Stimulated activated CD8-positive, alpha-beta memory T cell treated with anti-CD3 and anti-CD28 coated beads, Interleukin-4, amount 100 ng/mL, for 1 hour (primary cell): Measurements from ENCODE around the gene MYLK3.

Experiments
- DNase-seq, 2 donors: peaks; one replicate each; pipeline ENCODE4 v3.0.0-alpha.2; 2020; ENCODE audit warnings: low read depth in 2 of 2, low spot score in 1 of 2

Gene MYLK3

DNA sequence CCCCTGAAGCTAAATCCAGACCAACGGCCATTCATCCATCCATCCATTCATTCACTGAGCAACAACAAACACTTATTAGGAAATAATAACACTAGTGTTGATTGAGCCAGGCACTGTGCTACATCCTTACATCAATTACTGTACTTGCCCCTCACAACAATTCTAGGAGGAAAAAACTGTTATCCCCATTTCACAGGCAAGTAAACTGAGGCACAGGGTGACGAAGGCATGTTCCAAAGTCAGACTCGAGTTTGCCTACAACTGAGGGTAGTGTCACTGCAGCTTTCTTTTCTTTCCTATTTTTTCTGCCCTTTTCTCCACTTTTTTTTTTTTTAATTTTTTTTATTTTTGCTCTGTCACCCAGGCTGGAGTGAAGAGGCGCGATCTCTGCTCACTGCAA, 11.2 kb upstream of the MYLK3 start:
- no peak for DNase-seq

DNA sequence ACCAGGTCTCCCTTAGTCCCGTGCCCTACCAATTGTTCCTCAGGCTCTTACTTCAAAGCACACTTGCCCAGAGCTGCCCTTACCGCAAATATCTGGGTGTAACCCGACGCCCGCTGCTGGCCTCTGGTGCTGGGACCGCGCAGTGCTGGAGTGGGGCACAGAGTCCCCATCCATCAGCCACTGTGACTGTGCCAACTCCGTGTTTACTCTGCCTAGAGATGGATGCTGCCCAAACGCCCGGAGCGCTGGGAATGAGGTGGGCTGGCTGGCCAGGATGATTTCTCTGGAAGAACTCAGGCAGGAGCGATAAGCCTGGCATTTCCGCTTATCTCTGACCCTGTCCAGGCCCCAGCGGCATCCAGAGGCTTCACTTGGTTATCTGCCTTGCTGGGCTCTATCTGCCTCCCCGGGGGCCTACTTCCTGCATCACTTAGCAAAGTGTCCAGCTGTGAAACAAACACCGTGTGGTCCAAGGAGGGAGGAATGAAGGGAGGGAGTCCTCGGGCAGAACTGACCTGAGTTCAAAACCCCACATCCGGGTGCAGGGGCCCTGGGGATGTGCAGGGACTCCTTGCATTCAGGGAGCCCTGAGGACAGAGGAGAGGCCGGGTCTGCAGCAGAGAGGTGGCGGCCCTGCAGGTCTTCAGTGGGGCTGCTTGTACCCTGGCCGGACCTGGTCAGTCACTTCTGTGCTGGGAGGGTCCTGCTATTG, 9.4 kb upstream of the MYLK3 start:
- no peak for DNase-seq

DNA sequence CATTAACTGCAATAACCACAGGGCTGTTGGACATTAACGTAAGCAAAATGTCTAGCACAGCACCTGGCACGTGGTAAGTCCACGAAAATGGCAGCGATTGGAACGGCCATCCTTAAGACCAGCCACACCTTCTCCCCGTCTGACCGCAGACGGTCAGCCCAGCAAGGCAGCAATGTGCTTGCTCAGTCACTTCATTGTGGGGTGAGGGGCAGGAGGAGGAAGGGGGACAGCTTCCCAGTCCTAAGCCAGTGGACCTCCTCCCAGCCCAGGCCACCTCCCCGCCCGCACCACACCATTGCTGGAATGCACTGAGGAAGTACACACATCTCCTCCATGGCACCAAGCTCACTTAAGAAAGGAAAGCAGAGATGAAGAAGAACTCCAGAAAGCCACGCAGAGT, 8.6 kb upstream of the MYLK3 start:
- DNase-seq = no peak

DNA sequence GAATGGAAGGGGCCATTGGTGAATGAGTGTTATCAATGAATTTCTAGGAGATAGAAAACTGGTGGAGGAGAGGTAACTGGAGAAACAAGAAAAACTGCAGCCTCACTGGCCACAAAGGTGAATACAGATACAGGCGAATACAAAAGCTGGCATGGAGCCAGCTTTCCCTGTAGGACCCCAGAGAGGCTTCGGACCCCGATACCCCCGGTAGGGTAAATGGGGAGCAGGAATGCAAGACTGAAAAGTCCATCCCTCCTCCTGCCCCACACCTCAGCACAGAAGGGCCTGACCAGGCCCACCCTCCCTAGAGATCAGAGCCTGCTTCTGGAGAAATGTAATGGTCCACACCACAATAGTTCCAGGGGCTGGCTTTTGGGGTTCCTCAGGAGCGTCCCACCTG, 4.9 kb upstream of the MYLK3 start:
- DNase-seq = no peak

DNA sequence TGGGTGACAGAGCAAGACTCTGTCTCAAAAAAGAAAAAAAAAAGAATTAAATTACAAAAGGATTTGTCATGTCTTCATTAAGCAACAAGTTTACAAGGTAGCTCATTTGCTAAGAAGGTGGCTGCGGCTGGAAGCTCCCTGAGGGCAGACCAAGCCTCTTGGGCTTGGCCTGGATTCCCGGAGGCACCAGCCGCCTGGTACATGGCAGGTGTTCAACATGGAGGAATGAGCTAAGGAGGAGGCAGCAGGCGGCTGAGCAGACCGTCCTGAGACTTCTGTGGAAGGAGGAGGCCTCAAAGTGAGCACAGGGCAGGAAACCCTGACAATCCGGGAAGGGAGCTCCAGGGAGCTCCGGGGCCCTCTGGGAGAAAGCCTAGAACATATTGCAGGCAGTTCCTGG, 3.2 kb upstream of the MYLK3 start:
- DNase-seq = no peak

DNA sequence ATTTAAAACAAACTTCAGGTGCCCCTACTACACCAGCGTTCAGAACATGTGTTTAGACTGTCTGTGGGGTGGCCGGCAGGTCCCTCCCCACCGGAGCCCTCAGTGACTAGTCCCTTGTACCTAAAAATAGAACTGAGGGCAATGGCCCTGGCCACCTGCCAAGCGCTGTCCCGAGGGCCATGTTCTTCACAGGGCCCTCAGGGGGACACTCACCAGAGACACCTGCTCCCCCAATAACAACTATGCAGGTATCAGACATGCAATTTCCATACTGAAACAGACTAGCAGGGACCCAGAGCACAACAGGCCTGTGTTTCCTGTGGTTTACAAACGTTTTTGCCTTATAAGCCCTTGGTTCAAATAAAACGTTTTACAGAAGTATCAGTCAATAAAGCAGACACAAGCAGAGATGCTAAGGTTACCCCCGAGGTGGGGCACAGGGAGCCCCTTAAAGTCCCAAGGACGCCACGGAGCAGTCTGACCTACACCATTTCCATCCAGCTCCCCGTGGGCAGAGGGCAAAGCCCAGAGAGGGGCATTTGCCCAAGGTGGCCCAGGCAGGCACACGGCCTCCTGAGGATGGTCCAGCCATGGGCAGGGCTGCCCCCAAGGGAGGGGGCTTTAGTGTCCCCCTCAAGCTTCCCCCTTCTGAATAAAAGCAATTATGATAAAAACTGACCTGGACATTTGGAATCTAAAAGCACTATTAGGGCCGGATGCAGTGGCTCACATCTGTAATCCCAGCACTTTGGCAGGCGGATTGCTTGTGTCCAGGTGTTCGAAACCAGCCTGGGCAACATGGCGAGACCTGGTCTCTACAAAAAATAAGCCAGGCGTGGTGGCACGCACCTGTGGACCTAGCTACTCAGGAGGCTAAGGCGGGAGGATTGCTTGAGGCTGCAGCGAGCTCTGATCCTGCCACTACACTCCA, 896 bp upstream of the MYLK3 start:
- DNase-seq = no peak

DNA sequence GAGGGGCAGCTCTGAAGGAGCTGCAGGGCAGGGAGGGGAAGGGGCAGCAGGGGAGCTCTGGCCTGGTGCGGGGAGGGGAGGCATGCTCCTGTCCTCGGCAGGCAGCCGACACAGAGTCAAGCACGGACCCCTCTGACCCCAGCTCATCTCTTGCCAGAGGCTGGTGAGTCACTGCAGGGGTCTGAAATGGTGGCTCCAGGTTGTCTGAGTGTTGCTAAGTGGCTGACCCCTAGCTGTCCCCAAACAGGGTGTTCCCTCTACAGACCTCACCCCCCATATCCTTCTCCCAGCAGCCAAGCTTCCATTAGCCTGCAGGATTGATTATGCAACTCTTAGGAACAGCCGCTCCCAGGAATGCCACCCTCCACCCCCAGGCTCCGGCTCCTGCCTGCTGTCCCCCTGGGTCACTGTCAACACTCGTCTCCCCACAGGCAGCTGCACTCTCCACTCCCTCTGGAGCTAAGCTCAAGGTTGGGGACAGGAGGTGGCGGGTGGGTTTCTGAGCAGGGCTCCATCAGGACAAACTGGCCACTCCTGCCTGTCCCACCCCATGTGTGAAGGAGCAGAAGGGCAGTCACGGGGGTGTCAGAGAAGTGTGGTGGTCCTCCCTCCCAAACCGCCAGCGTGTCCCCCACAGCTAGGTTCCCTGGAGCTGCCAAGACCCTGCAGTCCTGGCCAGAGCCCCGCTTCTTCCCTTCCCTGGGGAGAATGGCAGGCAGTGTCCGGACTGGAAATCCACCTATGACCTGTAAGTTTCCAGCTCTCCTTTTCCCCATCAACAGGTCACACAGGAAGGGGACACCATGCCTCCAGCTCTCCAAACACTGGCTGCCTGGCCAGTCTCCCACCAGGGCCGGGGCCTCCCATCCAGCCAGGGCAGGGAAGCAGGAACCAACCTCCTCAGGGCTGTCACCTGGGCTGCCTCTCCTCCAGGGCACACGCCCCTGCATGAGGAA, 1.0 kb downstream of the MYLK3 start:
- no peak for DNase-seq

DNA sequence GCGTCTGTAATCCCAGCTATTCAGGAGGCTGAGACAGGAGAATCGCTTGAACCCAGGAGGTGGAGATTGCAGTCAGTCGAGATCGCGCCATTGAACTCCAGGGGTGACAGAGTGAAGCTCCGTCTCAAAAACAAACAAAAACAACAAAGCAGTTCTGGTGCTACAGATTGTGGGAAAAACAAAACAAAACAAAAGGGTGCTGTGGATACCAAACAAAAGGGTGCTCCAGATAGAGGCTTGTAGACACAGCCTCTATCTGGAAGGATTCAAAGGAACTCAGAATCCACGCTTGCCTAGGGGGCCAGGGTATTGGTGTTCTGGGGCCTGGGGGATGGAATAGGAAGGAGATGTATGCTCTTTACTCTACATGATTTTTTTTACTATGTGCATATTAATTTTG, 2.5 kb downstream of the MYLK3 start:
- DNase-seq = no peak

DNA sequence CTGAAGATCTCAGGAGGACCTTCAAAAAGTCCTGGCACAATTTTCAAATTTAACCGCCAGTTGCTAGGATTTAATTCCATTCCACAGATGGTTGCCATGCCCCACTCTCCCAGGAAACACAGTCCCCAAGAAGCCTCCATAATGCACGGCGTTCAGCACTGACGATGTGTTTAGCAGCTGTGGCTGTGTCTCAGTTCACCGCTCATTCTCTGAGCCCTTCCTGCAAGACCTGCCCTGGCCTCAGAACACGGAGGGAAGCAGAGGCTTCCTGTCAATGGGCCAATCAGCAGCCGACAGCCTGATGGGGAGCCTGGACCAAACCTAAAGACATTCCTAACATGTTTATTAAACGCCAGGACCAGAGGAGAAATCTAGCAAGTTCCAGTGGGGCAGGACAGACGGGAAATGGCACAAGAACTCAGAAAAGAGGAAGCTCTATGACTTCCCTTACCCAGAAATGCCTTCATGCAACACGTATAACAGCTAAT, 4.9 kb downstream of the MYLK3 start:
- DNase-seq = no peak

DNA sequence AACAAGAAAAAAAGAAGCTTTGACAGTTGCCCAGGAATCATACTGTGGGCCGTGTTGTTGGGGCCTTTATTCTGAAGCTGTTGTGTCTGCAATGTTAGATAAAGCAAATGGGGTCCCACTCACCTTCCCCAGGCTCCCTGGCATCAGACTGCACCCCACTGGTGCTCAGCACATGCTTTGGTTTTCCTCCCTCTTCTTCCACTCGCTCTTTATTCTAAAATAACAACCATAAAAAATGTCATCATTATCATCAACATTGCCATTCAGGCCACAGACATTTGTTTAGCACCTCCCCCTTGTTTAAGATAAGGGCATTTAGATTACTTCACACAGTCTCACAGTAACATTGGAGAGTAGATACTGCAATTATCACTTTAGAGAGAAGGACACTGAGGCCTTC, 8.2 kb downstream of the MYLK3 start:
- no peak for DNase-seq

DNA sequence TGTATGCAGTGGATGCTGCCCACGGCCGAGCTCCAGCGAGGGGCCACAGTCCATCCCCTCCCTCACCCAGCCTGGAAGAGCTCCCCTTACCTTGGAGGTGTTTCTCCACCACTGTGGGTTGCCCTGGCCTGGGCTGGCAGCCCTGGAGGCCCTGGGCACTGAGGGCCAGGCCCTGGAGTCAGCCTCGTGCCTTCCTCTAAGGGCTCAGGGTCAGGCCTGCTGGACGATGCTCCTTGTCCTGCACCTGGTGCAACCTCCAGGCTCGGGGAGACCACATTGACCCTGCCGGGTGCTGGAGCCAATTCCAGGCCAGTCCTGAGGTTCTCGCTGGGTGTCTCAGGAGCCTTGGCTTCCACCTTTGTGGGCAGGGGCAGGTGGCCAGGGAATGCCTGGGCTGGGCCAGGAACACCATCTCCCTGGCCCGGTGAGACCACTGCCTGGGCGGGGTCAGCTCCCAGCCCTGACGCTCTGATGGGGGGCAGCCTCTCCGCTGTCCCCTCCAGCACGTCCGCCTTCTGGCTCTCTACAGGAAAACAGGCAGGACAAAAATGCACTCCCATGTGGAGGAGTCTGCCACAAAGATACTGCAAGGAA, 10.4 kb downstream of the MYLK3 start:
- no peak for DNase-seq

DNA sequence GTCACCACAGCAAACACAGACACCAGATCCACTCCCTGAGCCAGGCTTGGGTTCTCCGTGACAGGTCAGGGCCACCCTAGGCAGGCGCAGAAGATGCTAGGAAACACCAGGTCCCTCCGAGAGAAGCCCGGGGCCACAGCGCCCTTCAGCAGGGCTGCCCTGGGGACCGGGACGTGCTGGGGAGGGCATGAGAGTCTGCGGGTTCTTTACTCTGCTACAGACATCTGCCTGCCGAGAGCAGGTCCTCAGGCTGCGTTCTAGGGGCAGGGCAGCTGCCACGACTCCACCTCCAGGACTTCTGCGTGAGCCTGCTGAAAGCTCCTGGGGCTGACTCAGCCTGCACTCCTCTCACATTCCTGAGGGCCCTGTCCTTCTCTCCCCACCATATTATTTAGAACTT, 11.4 kb downstream of the MYLK3 start:
- no peak for DNase-seq

DNA sequence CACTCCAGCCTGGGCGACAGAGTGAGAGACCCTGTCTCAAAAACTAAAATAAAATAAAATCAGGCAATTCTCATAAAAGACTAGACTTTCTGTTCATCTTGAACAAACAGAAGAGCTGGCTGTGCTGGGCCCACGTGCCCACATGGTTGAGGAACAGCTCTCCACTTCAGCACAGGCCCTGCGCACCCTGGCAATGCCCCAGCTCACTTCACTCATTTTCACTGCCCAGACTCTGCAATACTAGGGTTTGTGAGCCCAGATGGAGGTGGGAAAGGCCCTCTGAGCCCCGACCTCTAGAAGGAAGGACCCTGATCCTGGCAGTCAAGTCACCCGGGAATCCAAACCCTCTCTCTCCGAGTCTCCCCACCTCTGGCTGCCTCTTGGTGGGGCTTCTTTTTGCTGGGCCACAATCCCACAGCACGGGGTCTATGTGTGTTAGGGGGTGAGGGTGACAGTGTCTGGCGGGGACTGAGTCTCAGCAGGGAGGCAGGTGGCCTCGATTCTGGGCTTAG, 14.8 kb downstream of the MYLK3 start:
- DNase-seq = no peak

DNA sequence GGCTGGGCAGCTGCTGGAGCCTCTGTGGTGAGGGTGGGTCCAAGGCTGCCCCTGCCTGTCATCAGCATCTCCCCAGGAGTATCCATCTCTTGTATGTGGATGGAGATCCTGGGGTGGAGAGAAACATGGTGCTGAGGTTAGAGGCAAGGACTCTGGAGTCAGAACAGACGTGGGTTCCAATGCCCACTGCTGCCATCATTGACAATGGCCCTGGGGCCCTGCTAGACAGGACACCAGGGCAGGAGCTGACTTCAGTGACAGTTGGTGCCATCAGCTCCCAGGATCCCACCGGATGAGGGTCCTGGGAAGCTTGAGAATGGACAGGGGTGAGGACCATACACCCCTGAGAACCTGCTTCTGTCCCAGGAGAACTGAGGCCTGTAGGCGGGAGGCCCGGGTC, 15.6 kb downstream of the MYLK3 start:
- no peak for DNase-seq

DNA sequence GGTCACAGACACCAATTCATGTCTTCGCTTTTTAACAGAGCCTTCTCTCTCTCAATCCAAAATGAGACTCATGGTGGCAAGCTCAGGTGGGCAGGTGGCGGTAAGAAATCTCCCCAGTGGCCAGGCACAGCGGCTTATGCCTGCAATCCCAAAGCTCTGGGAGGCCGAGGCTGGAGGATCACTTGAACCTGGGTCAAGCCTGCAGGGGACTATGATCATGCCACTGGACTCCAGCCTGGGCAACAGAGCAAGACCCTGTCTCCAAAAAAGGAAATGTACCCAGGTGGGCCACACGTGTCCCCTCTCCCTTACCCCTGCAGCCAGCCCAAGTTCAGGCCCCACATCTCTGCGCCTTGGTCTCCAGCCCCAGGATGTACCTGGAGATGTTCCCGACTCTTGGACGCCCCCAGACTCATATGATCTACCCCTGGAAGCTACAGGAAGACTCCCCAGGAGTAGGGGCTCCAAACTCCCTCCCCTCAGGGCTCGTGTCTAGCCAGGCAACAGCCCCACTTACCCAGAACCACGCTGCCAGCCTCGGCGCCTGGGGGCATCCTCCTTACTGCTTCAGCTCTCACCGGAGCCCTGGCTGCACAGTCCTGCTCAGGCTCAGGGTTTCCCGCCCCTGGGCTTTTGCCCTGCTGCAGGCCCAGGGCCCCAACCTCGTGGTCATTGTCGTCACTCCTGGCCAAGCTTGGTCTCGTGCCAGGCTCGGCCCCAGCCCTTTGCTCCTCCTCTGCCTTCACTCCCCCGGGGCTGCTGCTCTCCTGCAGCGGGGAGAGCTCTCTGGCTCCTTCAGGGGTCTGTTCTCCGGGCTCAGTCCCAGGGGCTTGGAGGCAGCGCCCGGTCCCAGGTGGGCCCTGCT, 16.2 kb downstream of the MYLK3 start:
- no peak for DNase-seq

DNA sequence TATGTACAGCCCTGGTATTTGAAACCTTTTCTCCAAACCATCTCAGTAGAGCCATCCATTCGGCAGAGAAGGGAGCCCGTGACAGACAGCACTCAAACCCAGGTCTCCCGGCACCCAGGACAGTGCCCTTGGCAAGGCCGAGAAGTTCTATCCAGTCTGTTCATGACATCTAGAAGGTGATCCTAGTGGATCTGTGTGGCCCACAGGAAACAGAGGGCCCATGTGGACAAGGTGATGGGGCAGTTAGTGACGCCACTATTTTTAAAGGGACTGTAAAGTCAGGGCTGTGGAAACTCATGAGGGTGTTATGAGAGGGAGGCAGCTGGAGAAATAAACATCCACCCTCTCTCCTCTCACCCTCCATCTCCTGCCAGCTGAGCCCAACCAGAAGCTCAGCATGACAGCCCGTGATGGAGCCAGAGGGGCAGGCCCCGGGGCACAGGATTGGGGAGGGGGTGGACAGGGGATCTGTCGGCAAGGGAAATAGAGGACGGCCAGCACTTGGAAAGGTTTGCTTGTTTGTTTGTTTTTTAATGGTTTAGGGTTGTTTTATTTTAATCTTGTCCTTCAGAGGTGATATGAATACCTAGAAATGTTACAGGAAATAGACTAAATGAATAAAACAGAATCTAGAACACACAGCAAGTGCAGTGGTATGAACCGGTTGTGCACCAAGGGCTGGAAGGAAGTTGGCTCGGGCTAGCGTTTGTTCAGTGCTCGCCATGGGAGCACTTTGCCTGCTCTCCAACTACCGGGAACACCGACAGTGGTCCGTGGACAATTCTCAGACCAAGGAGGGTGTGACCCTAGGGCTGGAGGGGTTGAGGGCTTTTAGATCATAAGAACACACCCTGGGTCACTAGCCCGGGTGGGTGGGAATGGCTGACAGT, 17.1 kb downstream of the MYLK3 start:
- no peak for DNase-seq

DNA sequence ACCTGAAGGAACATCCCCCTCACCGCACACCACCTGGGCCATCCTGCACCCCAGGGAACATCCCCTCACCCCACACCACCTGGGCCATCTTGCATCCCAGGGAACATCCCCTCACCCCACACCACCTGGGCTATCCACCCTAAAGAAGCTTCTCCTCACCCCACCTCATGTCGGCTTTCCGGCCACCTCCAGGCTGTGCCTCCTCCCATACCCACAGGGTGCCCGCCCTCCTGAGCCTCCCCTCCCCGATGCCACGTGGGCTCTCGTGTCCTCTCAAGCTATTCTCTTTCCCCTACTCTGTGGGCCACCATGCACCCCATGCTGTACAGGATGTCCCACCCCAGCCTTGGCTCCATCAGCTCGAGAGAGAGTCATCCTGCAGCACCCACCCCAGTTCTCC, 18.0 kb downstream of the MYLK3 start:
- DNase-seq = no peak

DNA sequence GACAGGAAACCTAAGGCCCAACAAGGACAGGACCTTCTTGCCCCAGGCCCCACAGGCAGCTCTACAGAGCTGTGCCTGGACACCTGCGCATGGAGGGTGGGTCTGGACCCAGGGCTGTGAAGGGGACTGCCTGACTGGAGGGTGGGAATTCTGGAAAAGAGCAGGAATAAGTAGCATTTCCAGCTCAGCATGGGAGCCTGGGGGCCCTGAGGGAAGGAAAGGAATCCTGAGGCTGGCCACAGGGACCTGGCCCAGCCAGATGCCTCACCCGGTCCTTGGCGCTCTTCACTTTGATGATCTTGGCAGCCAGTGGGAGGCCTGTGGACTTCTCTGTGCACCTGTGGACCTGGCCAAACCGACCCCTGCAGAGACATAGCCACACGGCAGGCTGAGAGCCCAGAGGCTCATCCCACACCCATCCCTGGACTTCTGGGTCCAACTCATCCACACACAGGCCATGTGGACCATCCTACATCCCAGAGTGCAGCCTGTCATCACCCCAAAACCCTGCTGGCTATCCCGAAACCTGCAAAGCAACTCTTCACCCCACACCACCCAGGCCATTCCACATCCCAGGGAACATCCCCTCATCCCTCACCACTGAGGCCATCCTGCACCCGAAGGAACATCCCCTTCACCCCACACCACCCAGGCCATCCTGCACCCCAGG, 18.7 kb downstream of the MYLK3 start:
- no peak for DNase-seq
